IMR-90 (cell line): ENCODE measurements around the gene QPRT. TPM values are rescaled to one million over a fixed set of nuclear protein-coding genes. Genes with fewer than 3 reads are reported as not detected.
A peak's percentile ranks its signal among the peaks of the same experiment; 100 is the strongest.

Experiments
- ATAC-seq: fragments of 200-7000 bp; cut with Tn5 transposase; 2 replicates; pipeline ENCODE4 v1.9.1; 2020; ENCODE audit warnings: low read depth, mild to moderate bottlenecking, moderate library complexity
- BruUV-seq: library from RNA; stranded (reverse); fragments of 400-500 nt; replicated peaks from 2 replicates; lab custom pipeline; 2021; lab: Mats Ljungman, UMichigan
- CTCF ChIA-PET: fragments of 300-600 bp; formaldehyde crosslinking; extraction: SDS; loops from one replicate; lab custom pipeline; 2021; ENCODE audit warnings: antibody characterized with exemption; lab: Yijun Ruan, JAX
- POLR2A ChIA-PET: fragments of 300-600 bp; sonication (Branson Sonifier 250); formaldehyde crosslinking; loops from one replicate; lab custom pipeline; 2022; ENCODE audit warnings: antibody characterized with exemption; ENCODE audit not compliant: unreplicated experiment; lab: Charles Lee
- DNase-seq: peaks from one replicate; pipeline ENCODE4 v3.0.0; 2013
- H2AFZ ChIP-seq: replicated peaks from 2 replicates; pipeline ENCODE3; 2013; ENCODE audit warnings: low read length, mild to moderate bottlenecking; ENCODE audit not compliant: poor library complexity
- H2AK5ac ChIP-seq: 2 replicates; pipeline ENCODE4 v1.6.1; 2013; ENCODE audit warnings: low read depth, low read length, inconsistent platforms
- H2AK9ac ChIP-seq: replicated peaks from 2 replicates; pipeline ENCODE3; 2013; ENCODE audit warnings: mild to moderate bottlenecking, low read depth, low read length, moderate library complexity; ENCODE audit not compliant: poor library complexity
- H2BK120ac ChIP-seq: 2 replicates; pipeline ENCODE4 v1.6.1; 2013; ENCODE audit warnings: low read depth, low read length, inconsistent platforms
- H2BK15ac ChIP-seq: 3 replicates; pipeline ENCODE4 v1.6.1; 2013; ENCODE audit warnings: low read depth, low read length, inconsistent platforms
- H2BK20ac ChIP-seq: 2 replicates; pipeline ENCODE4 v1.6.1; 2013; ENCODE audit warnings: low read depth, mild to moderate bottlenecking, inconsistent platforms, low read length, moderate library complexity
- H2BK5ac ChIP-seq: 2 replicates; pipeline ENCODE4 v1.6.1; 2013; ENCODE audit warnings: mild to moderate bottlenecking, low read depth, low read length, inconsistent platforms; ENCODE audit not compliant: poor library complexity, severe bottlenecking
- H3K14ac ChIP-seq: replicated peaks from 2 replicates; pipeline ENCODE4 v1.6.1; 2013; ENCODE audit warnings: low read depth, low read length, inconsistent platforms
- H3K18ac ChIP-seq: 2 replicates; pipeline ENCODE4 v1.6.1; 2013; ENCODE audit warnings: low read depth, low read length, control low read depth
- H3K23ac ChIP-seq: 2 replicates; pipeline ENCODE4 v1.6.1; 2013; ENCODE audit warnings: low read depth, low read length, inconsistent platforms
- H3K27ac ChIP-seq: 2 replicates; pipeline ENCODE4 v1.5.1; 2013; ENCODE audit warnings: mild to moderate bottlenecking, control low read depth, low read length; ENCODE audit not compliant: insufficient read depth
- H3K27me3 ChIP-seq: 2 replicates; pipeline ENCODE4 v1.6.1; 2013; ENCODE audit warnings: low read length; ENCODE audit not compliant: control insufficient read depth, insufficient read depth
- H3K36me3 ChIP-seq: 2 replicates; pipeline ENCODE4 v1.6.1; 2013; ENCODE audit warnings: low read length, mixed read lengths; ENCODE audit not compliant: control insufficient read depth, insufficient read depth
- H3K4ac ChIP-seq: 2 replicates; pipeline ENCODE4 v1.6.1; 2013; ENCODE audit warnings: low read depth, low read length, inconsistent platforms
- H3K4me1 ChIP-seq: 2 replicates; pipeline ENCODE4 v1.6.1; 2013; ENCODE audit warnings: low read length, mixed read lengths; ENCODE audit not compliant: control insufficient read depth, insufficient read depth
- H3K4me2 ChIP-seq: 2 replicates; pipeline ENCODE4 v1.6.1; 2013; ENCODE audit warnings: low read depth, mild to moderate bottlenecking, control low read depth, low read length, moderate library complexity
- H3K4me3 ChIP-seq: 2 replicates; pipeline ENCODE4 v1.5.1; 2013; ENCODE audit warnings: low read depth, mild to moderate bottlenecking, control low read depth, low read length, moderate library complexity; ENCODE audit not compliant: insufficient read depth
- H3K56ac ChIP-seq: 2 replicates; pipeline ENCODE4 v1.6.1; 2013; ENCODE audit warnings: low read length, inconsistent platforms; ENCODE audit not compliant: insufficient read depth; ENCODE audit errors: extremely low read depth
- H3K79me1 ChIP-seq, 2 experiments: 2 replicates each; pipeline ENCODE4 v1.6.1; 2013; ENCODE audit warnings: low read length in 2 of 2, inconsistent platforms in 1 of 2, low read depth in 1 of 2
- H3K9ac ChIP-seq: 2 replicates; pipeline ENCODE4 v1.6.1; 2013; ENCODE audit warnings: low read depth, low read length, control low read depth
- H3K9me1 ChIP-seq: 2 replicates; pipeline ENCODE4 v1.6.1; 2013; ENCODE audit warnings: low read length, inconsistent platforms; ENCODE audit not compliant: insufficient read depth
- H3K9me3 ChIP-seq: 2 replicates; pipeline ENCODE4 v1.6.1; 2013; ENCODE audit warnings: low read length; ENCODE audit not compliant: control insufficient read depth, insufficient read depth
- H4K20me1 ChIP-seq: 2 replicates; pipeline ENCODE4 v1.6.1; 2013; ENCODE audit warnings: low read length, inconsistent platforms; ENCODE audit not compliant: insufficient read depth
- H4K5ac ChIP-seq: 2 replicates; pipeline ENCODE4 v1.6.1; 2013; ENCODE audit warnings: mild to moderate bottlenecking, low read depth, low read length, control low read depth
- H4K8ac ChIP-seq, 2 experiments: 2 replicates each; pipeline ENCODE4 v1.6.1; 2013; ENCODE audit warnings: low read depth in 2 of 2, low read length in 2 of 2, control low read depth in 1 of 2, inconsistent platforms in 1 of 2
- H4K91ac ChIP-seq: 2 replicates; pipeline ENCODE4 v1.6.1; 2013; ENCODE audit warnings: low read depth, low read length, inconsistent platforms; ENCODE audit not compliant: insufficient read depth
- CEBPB ChIP-seq: IDR thresholded peaks from 2 replicates; pipeline ENCODE4 v1.6.1; 2012; ENCODE audit warnings: low read depth, low read length, improper control_type of control experiment
- RCOR1 ChIP-seq: IDR thresholded peaks from 2 replicates; pipeline ENCODE4 v1.6.1; 2012; ENCODE audit warnings: mild to moderate bottlenecking, low read length, improper control_type of control experiment; ENCODE audit not compliant: insufficient replicate concordance
- WGBS, 2 experiments: methylation state at CpG; one replicate each; pipeline versions ENCODE4 v1.1.5 to v1.1.7; 2013; ENCODE audit warnings: missing lambda C conversion rate in 2 of 2; ENCODE audit not compliant: insufficient read length in 1 of 2; ENCODE audit errors: extremely low coverage in 2 of 2; 5-methylcytosine and 5-hydroxymethylcytosine counted together
- dilution Hi-C: fragments of 300-500 bp; cut with HindIII; formaldehyde crosslinking; loops from one replicate; pipeline ENCODE4 v1.14.3; 2018; ENCODE audit warnings: low sequenced_read_pairs; ENCODE audit not compliant: unreplicated experiment
- in situ Hi-C: fragments of 300-500 bp; cut with MboI; formaldehyde crosslinking; loops from 3 replicates; pipeline ENCODE4 v1.14.3; 2019; ENCODE audit warnings: low sequenced_read_pairs, inconsistent platforms, mixed read lengths
- intact Hi-C: fragments of 100-400 bp; cut with micrococcal nuclease; formaldehyde crosslinking; loops from 2 replicates; pipeline ENCODE4 v1.10.0; 2022
- polyA plus RNA-seq, 3 experiments: library from polyadenylated mRNA; depleted of rRNA; stranded (reverse); fragments of >200 nt; gene quantifications; 2 replicates each; pipeline ENCODE4 v1.2.3, GENCODE V29; 2012; ENCODE audit warnings: low replicate concordance in 1 of 3
- total RNA-seq: library from RNA; depleted of rRNA; stranded (reverse); fragments of >200 nt; gene quantifications from 2 replicates; pipeline ENCODE4 v1.2.3, GENCODE V29; 2012

Gene QPRT
- total and polyA plus RNA-seq, 2 of the 4 experiments (the other 2 are of a cell fraction) = 3.4 to 6.3 TPM

- dilution Hi-C loops = no loop called here
- Histone ChIP-seq H3K79me1 (no peaks in the 10 kb centered on the region), H3K9ac (no peak overlapping the region), H4K91ac (no peak overlapping the region), H3K23ac (no peak overlapping the region), H3K9me1 (no peaks in the 10 kb centered on the region), H2AK5ac (no peak overlapping the region), H2BK15ac (no peak overlapping the region), H2AFZ (no peak overlapping the region), H3K4ac (no peak overlapping the region), H3K14ac (no peak overlapping the region), H3K27ac (no peak overlapping the region), H3K4me2 (no peak overlapping the region), H3K4me3 (no peak overlapping the region), H3K18ac (no peak overlapping the region), H3K4me1 (no peaks in the 10 kb centered on the region), H3K9me3 (peaks cover 2% of the 10 kb centered on the region; the same call in 1 of the 2 replicates), H4K8ac (no peak overlapping the region), H3K27me3 (peaks cover 24% of the 10 kb centered on the region), H4K20me1 (no peaks in the 10 kb centered on the region), H4K5ac (no peak overlapping the region), H2BK120ac (no peak overlapping the region), H3K56ac (no peak overlapping the region), H3K36me3 (no peaks in the 10 kb centered on the region), H2BK5ac (no peak overlapping the region), H2AK9ac (no peak overlapping the region), H2BK20ac (no peak overlapping the region)
- ChIA-PET CTCF (interaction anchor here (0.6 to 0.7 kb wide), 2 partner anchors 9 to 81 kb away, joined by 4 read pairs; no protein-coding TSS in a partner anchor), POLR2A (no interaction called here)
- intact Hi-C loops = loop anchor here (10.0 kb wide), 1 partner anchor 50 kb away; no protein-coding TSS in a partner anchor
- DNase-seq (peak; percentile 6), ATAC-seq (no peak)
- no CpG with 5 or more reads among the region's 1 CpG for WGBS, 2 experiments
- BruUV-seq = no TSS peak
- in situ Hi-C loops = no loop called here
- TF ChIP-seq CEBPB (no peak), RCOR1 (no peak)
Observed at GRCh38 chr16:29734786-29735185, 55.8 kb downstream of the QPRT start.
